Loucy (cell line): ENCODE data around the gene ATF2.

Experiments used
- H2AFZ ChIP-seq: fragments of 200-600 bp; sonication (generic); 2 replicates; pipeline ENCODE4 v1.6.0; 2016; ENCODE audit warnings: antibody characterized with exemption, mild to moderate bottlenecking, low read length, moderate library complexity
- H3F3A ChIP-seq: fragments of 200-600 bp; 2 replicates; pipeline ENCODE4 v1.6.0; 2016; ENCODE audit warnings: antibody characterized with exemption, low read depth, mild to moderate bottlenecking
- H3K27me3 ChIP-seq: fragments of 200-600 bp; sonication (generic); 2 replicates; pipeline ENCODE4 v1.6.1; 2014; ENCODE audit warnings: low read length, mild to moderate bottlenecking; ENCODE audit not compliant: insufficient read depth, poor library complexity, severe bottlenecking
- H3K36me3 ChIP-seq: fragments of 200-600 bp; sonication (generic); 2 replicates; pipeline ENCODE4 v1.6.1; 2016; ENCODE audit warnings: low read length; ENCODE audit not compliant: insufficient read depth
- H3K4me1 ChIP-seq: fragments of 200-600 bp; sonication (generic); 2 replicates; pipeline ENCODE4 v1.5.1; 2014; ENCODE audit warnings: low read length, mild to moderate bottlenecking; ENCODE audit not compliant: insufficient read depth, poor library complexity, severe bottlenecking
- H3K4me2 ChIP-seq: fragments of 200-600 bp; sonication (generic); 2 replicates; pipeline ENCODE4 v1.6.0; 2014; ENCODE audit warnings: antibody characterized with exemption, low read length, low read depth, mild to moderate bottlenecking; ENCODE audit not compliant: poor library complexity, severe bottlenecking
- H3K4me3 ChIP-seq: fragments of 200-600 bp; sonication (generic); 2 replicates; pipeline ENCODE4 v1.5.1; 2014; ENCODE audit warnings: low read length, mild to moderate bottlenecking, mixed read lengths; ENCODE audit not compliant: poor library complexity, severe bottlenecking
- H3K79me2 ChIP-seq: fragments of 200-600 bp; sonication (generic); 2 replicates; pipeline ENCODE4 v1.6.1; 2014; ENCODE audit warnings: low read length; ENCODE audit not compliant: insufficient read depth
- H3K9ac ChIP-seq: fragments of 200-600 bp; sonication (generic); 2 replicates; pipeline ENCODE4 v1.6.0; 2014; ENCODE audit warnings: mild to moderate bottlenecking, low read depth, low read length, moderate library complexity; ENCODE audit not compliant: poor library complexity, severe bottlenecking
- H3K9me2 ChIP-seq: fragments of 200-600 bp; sonication (generic); replicated peaks from 2 replicates; pipeline ENCODE4 v1.6.1; 2016; ENCODE audit warnings: low read depth, low read length, mixed read lengths
- H3K9me3 ChIP-seq: fragments of 200-600 bp; sonication (generic); 2 replicates; pipeline ENCODE4 v1.6.1; 2014; ENCODE audit warnings: mild to moderate bottlenecking, antibody characterized with exemption, low read length, low read depth; ENCODE audit not compliant: insufficient read depth
- H4K20me1 ChIP-seq: fragments of 200-600 bp; sonication (generic); 2 replicates; pipeline ENCODE4 v1.6.0; 2014; ENCODE audit warnings: antibody characterized with exemption, low read length, mild to moderate bottlenecking; ENCODE audit not compliant: insufficient read depth, poor library complexity, severe bottlenecking
- EZH2phosphoT487 ChIP-seq: fragments of 200-600 bp; IDR thresholded peaks from 2 replicates; pipeline ENCODE4 v1.6.1; 2018; ENCODE audit warnings: antibody characterized with exemption, mild to moderate bottlenecking, moderate library complexity, borderline replicate concordance
- TF ChIP-seq, protein P1 (sequence below): fragments of 200-600 bp; sonication (generic); conservative IDR thresholded peaks from 2 replicates; pipeline ENCODE4 v1.5.1; 2014; ENCODE audit warnings: mild to moderate bottlenecking, antibody characterized with exemption, low read length

ATF2 gene

DNA sequence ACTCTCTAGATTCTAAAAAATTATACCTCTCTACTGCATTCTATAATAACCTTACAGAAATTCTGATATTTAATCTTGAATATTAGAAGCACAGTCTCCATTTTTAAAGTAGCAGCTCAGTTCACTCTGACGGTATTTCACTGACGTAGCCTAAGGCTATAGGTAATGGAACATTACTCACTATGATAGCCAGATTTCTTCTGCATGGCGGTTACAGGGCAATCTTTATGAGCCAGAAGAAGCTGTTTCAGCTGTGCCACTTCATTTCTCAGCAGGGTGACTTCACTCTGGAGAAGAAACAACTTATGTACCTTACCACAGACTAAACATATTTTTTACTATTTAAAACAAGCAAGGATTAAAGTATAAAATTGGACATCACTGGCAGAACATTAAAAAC, 87.5 kb downstream of the ATF2 start:
- no peak overlapping the region for H2AFZ ChIP-seq
- no peaks in the 10 kb centered on the region for H4K20me1 ChIP-seq
- H3K27me3 ChIP-seq = no peaks in the 10 kb centered on the region
- no peaks in the 10 kb centered on the region for H3K9me2 ChIP-seq
- H3K4me3 ChIP-seq = no peak overlapping the region
- no peak overlapping the region for H3K4me2 ChIP-seq
- H3K9ac ChIP-seq = no peak overlapping the region
- no peaks in the 10 kb centered on the region for H3K9me3 ChIP-seq
- H3K4me1 ChIP-seq = peaks cover 13% of the 10 kb centered on the region
- H3K79me2 ChIP-seq = no peaks in the 10 kb centered on the region
- no peaks in the 10 kb centered on the region for H3F3A ChIP-seq
- peaks cover 64% of the 10 kb centered on the region for H3K36me3 ChIP-seq
- TF ChIP-seq EZH2phosphoT487 = no peak
- TF ChIP-seq, protein P1, sequence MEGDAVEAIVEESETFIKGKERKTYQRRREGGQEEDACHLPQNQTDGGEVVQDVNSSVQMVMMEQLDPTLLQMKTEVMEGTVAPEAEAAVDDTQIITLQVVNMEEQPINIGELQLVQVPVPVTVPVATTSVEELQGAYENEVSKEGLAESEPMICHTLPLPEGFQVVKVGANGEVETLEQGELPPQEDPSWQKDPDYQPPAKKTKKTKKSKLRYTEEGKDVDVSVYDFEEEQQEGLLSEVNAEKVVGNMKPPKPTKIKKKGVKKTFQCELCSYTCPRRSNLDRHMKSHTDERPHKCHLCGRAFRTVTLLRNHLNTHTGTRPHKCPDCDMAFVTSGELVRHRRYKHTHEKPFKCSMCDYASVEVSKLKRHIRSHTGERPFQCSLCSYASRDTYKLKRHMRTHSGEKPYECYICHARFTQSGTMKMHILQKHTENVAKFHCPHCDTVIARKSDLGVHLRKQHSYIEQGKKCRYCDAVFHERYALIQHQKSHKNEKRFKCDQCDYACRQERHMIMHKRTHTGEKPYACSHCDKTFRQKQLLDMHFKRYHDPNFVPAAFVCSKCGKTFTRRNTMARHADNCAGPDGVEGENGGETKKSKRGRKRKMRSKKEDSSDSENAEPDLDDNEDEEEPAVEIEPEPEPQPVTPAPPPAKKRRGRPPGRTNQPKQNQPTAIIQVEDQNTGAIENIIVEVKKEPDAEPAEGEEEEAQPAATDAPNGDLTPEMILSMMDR = no peak

DNA sequence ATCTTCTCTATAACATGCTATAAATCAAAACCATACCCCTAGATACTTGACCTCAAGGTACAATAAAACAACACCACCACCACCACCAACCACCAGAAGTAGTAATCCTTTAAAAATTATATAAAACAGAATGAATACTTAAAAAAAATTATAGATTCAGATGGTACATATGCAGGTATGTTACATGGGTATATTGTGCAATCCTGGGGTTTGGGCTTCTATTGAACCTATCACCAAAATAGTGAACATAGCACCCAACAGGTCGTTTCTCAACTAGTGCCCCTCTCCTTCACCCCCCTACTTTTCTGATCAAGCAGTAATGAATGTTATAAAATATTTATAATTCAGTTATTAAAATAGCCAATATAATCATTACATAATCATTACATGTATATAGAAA, 91.7 kb downstream of the ATF2 start:
- Histone ChIP-seq H3K79me2 (no peaks in the 10 kb centered on the region), H3K27me3 (no peaks in the 10 kb centered on the region), H3K9me3 (no peaks in the 10 kb centered on the region), H3K36me3 (peaks cover 70% of the 10 kb centered on the region), H3K4me3 (no peak overlapping the region), H4K20me1 (no peaks in the 10 kb centered on the region), H3K9me2 (no peaks in the 10 kb centered on the region), H3K9ac (no peak overlapping the region), H3K4me2 (no peak overlapping the region), H2AFZ (no peak overlapping the region), H3K4me1 (peaks cover 15% of the 10 kb centered on the region), H3F3A (no peaks in the 10 kb centered on the region)
- TF ChIP-seq, protein P1 = no peak
- no peak for TF ChIP-seq EZH2phosphoT487

DNA sequence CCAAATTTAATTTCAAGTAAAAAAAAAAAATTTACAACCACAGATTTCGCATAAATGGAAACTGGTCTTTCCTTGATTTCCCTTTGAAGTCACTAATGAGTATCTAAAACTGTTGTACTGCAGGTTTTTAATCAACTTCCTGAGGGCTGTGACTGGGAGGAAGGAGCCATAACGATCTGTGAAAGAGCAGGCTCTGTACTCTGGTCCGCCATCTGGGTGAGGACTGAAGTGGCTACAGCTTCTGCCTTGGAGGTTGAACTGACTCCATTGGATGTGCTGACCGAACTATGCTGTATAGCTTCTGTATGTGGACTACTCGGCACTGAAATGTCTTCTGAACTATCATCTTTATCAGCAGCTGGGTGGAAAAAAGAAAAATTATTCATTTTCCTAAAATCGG, 93.5 kb downstream of the ATF2 start:
- no peaks in the 10 kb centered on the region for H3K79me2 ChIP-seq
- peaks cover 58% of the 10 kb centered on the region for H3K36me3 ChIP-seq
- no peaks in the 10 kb centered on the region for H3K27me3 ChIP-seq
- H3K9ac ChIP-seq = no peak overlapping the region
- H3F3A ChIP-seq = no peaks in the 10 kb centered on the region
- H4K20me1 ChIP-seq = no peaks in the 10 kb centered on the region
- no peaks in the 10 kb centered on the region for H3K9me2 ChIP-seq
- TF ChIP-seq, protein P1 = no peak
- no peak for TF ChIP-seq EZH2phosphoT487
- no peaks in the 10 kb centered on the region for H3K9me3 ChIP-seq
- peak overlapping the region; percentile 7 for H3K4me2 ChIP-seq
- peaks cover 15% of the 10 kb centered on the region for H3K4me1 ChIP-seq
- H3K4me3 ChIP-seq = peak overlapping the region; percentile 6
- H2AFZ ChIP-seq = no peak overlapping the region
